Colonic mucosa (tissue), 4 donors: ENCODE data around the gene UNC5A. TPM values are rescaled to one million over a fixed set of nuclear protein-coding genes. Genes with fewer than 3 reads are reported as not detected.
A peak's percentile ranks its signal among the peaks of the same experiment; 100 is the strongest.
"Not testable (repeated sequence)": the region's sequence is repeated elsewhere in the genome, so short reads cannot be mapped to it uniquely, and the experiment has no call there.

Experiments used
- DNase-seq: peaks from one replicate; pipeline ENCODE4 v3.0.0-alpha.2; 2020
- H3K27ac ChIP-seq: fragments of 200-600 bp; one replicate; pipeline ENCODE4 v1.8.0; 2021
- H3K27me3 ChIP-seq: fragments of 200-600 bp; one replicate; pipeline ENCODE4 v1.8.0; 2021
- H3K36me3 ChIP-seq: fragments of 200-600 bp; one replicate; pipeline ENCODE4 v1.8.0; 2021
- H3K4me1 ChIP-seq: fragments of 200-600 bp; one replicate; pipeline ENCODE4 v1.8.0; 2021; ENCODE audit warnings: mild to moderate bottlenecking
- H3K4me3 ChIP-seq: fragments of 200-600 bp; one replicate; pipeline ENCODE4 v1.8.0; 2021
- H3K9ac ChIP-seq, 2 donors: one replicate each; pipeline ENCODE4 v1.7.0; 2013; ENCODE audit warnings: control low read depth in 2 of 2, low read depth in 2 of 2, low read length in 2 of 2
- H3K9me3 ChIP-seq: fragments of 200-600 bp; one replicate; pipeline ENCODE4 v1.8.0; 2021
- intact Hi-C: fragments of 100-400 bp; cut with DNase I; formaldehyde crosslinking; loops from one replicate; pipeline ENCODE4 v1.14.1; 2022
- total RNA-seq, 2 donors: library from RNA; stranded (reverse); fragmentation: NEBNext Ultra II Directional in 1 of 2; extraction: Animal tissue kit (Norgen Biotek cat#: 25700) in 1 of 2; gene quantifications; one replicate each; pipeline ENCODE4 v1.2.1, GENCODE V29; 2021
- TF ChIP-seq, protein P1 (sequence below): fragments of 200-600 bp; IDR thresholded peaks from one replicate; pipeline ENCODE4 v1.8.0; 2022; ENCODE audit warnings: antibody characterized with exemption, mild to moderate bottlenecking
- donor health status: healthy.
- donor health status: DM: no; HTN: no; CAD: no.
- donor health status: DM: no; HTN: no; CAD: no.

UNC5A gene
- total RNA-seq, 2 donors from 2014 or later = not detected

DNA sequence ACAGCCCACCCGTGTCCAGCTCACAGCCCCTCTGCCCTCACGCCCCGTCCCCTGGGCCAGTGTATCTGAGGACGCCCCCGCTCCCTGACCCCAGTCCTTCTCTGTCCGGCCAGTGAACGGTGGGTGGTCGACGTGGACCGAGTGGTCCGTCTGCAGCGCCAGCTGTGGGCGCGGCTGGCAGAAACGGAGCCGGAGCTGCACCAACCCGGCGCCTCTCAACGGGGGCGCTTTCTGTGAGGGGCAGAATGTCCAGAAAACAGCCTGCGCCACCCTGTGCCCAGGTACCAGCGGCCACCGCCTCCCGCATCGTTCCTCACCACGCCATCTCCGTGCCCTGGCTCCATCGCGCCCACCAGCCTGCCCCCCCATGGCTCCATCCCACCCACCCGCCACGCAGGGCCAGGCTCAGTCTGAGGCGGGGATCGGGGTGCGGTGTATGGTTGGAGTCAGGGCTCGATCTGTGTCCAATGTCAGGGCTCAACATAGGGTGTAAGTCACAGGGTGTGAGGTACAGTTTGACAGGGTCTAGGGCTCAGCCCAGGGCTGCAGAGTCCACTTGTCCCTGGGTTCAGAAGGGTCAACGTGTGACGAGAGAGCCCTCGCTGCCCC, 59.2 kb downstream of the UNC5A start:
- H3K27me3 ChIP-seq = no peaks in the 10 kb centered on the region
- H3K4me1 ChIP-seq = no peaks in the 10 kb centered on the region
- no peak overlapping the region for H3K27ac ChIP-seq
- intact Hi-C loops = no loop called here
- H3K4me3 ChIP-seq = no peak overlapping the region
- no peak overlapping the region for H3K9ac ChIP-seq
- no peak for DNase-seq
- TF ChIP-seq, protein P1, sequence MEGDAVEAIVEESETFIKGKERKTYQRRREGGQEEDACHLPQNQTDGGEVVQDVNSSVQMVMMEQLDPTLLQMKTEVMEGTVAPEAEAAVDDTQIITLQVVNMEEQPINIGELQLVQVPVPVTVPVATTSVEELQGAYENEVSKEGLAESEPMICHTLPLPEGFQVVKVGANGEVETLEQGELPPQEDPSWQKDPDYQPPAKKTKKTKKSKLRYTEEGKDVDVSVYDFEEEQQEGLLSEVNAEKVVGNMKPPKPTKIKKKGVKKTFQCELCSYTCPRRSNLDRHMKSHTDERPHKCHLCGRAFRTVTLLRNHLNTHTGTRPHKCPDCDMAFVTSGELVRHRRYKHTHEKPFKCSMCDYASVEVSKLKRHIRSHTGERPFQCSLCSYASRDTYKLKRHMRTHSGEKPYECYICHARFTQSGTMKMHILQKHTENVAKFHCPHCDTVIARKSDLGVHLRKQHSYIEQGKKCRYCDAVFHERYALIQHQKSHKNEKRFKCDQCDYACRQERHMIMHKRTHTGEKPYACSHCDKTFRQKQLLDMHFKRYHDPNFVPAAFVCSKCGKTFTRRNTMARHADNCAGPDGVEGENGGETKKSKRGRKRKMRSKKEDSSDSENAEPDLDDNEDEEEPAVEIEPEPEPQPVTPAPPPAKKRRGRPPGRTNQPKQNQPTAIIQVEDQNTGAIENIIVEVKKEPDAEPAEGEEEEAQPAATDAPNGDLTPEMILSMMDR = no peak
- no peaks in the 10 kb centered on the region for H3K36me3 ChIP-seq
- H3K9me3 ChIP-seq = no peaks in the 10 kb centered on the region

GRCh38 chr5:176870110-176870591, 59.8 kb downstream of the UNC5A start:
- TF ChIP-seq, protein P1 = no peak
- H3K27ac ChIP-seq = no peak overlapping the region
- no peaks in the 10 kb centered on the region for H3K27me3 ChIP-seq
- H3K4me3 ChIP-seq = no peak overlapping the region
- no peaks in the 10 kb centered on the region for H3K9me3 ChIP-seq
- peak; percentile 24 for DNase-seq
- H3K4me1 ChIP-seq = no peaks in the 10 kb centered on the region
- H3K36me3 ChIP-seq = no peaks in the 10 kb centered on the region
- no peak overlapping the region for H3K9ac ChIP-seq
- intact Hi-C loops = no loop called here

GRCh38 chr5:176870644-176871043, 60.3 kb downstream of the UNC5A start:
- H3K4me1 ChIP-seq, DNase-seq, H3K27ac ChIP-seq, H3K9ac ChIP-seq, intact Hi-C loops, H3K4me3 ChIP-seq, H3K36me3 ChIP-seq, H3K27me3 ChIP-seq, H3K9me3 ChIP-seq: not testable (repeated sequence)

- DNase-seq, H3K27me3 ChIP-seq, H3K9me3 ChIP-seq, H3K27ac ChIP-seq, intact Hi-C loops, H3K4me3 ChIP-seq, H3K36me3 ChIP-seq, H3K4me1 ChIP-seq, H3K9ac ChIP-seq: not testable (repeated sequence)
These were observed 62.2 kb downstream of the UNC5A start for GRCh38 chr5:176872586-176872985.

DNA sequence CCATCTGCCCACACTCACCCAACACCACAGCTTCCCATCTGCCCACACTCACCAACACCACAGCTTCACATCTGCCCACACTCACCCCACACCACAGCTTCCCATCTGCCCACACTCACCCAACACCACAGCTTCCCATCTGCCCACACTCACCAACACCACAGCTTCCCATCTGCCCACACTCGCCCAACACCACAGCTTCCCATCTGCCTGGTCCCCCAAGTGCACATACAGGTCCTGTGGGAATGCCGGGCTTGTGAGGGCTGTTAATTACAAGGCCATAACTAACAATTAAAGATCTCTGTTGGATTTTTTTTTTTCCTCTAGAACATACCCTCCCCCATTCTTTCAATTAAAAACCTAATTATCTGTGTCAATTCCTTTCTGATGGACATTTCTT, 62.7 kb downstream of the UNC5A start:
- H3K27me3 ChIP-seq, H3K9ac ChIP-seq, H3K4me3 ChIP-seq, H3K27ac ChIP-seq, H3K36me3 ChIP-seq, intact Hi-C loops, H3K4me1 ChIP-seq, H3K9me3 ChIP-seq, DNase-seq: not testable (repeated sequence)

- TF ChIP-seq, protein P1 = no peak
- H3K9me3 ChIP-seq = no peaks in the 10 kb centered on the region
- no peaks in the 10 kb centered on the region for H3K4me1 ChIP-seq
- intact Hi-C loops = no loop called here
- H3K9ac ChIP-seq = no peak overlapping the region
- H3K4me3 ChIP-seq = no peak overlapping the region
- H3K36me3 ChIP-seq = no peaks in the 10 kb centered on the region
- peaks cover 4% of the 10 kb centered on the region for H3K27me3 ChIP-seq
- no peak overlapping the region for H3K27ac ChIP-seq
- DNase-seq = no peak
These were observed 63.3 kb downstream of the UNC5A start for GRCh38 chr5:176873541-176874172.

GRCh38 chr5:176874198-176874780, 63.9 kb downstream of the UNC5A start:
- Histone ChIP-seq H3K36me3 (no peaks in the 10 kb centered on the region), H3K27me3 (peaks cover 4% of the 10 kb centered on the region), H3K27ac (no peak overlapping the region), H3K4me1 (no peaks in the 10 kb centered on the region), H3K9me3 (no peaks in the 10 kb centered on the region), H3K4me3 (no peak overlapping the region), H3K9ac (no peak overlapping the region)
- TF ChIP-seq, protein P1 = no peak
- DNase-seq = no peak
- intact Hi-C loops = no loop called here
